H9 (cell line): Measurements from ENCODE around the gene MIEF2. TPM values are rescaled to one million over a fixed set of nuclear protein-coding genes. Genes with fewer than 3 reads are reported as not detected.

Experiments used
- DNase-seq: peaks from one replicate; pipeline ENCODE4 v3.0.0-alpha.2; 2017
- H2AFZ ChIP-seq: one replicate; pipeline ENCODE4 v1.6.1; 2013; ENCODE audit warnings: mild to moderate bottlenecking, low read length, control low read depth, moderate library complexity
- H2AK5ac ChIP-seq: 2 replicates; pipeline ENCODE4 v1.6.1; 2013; ENCODE audit warnings: low read length, control low read depth, mixed read lengths; ENCODE audit not compliant: insufficient read length
- H2BK120ac ChIP-seq: one replicate; pipeline ENCODE4 v1.6.1; 2013; ENCODE audit warnings: low read depth, mild to moderate bottlenecking, low read length, control low read depth, inconsistent platforms; ENCODE audit not compliant: poor library complexity, severe bottlenecking
- H2BK12ac ChIP-seq: 2 replicates; pipeline ENCODE4 v1.6.1; 2013; ENCODE audit warnings: low read length, control low read depth, mixed read lengths, low read depth; ENCODE audit not compliant: insufficient read length
- H2BK15ac ChIP-seq: 2 replicates; pipeline ENCODE4 v1.6.1; 2013; ENCODE audit warnings: low read depth, low read length, control low read depth
- H2BK20ac ChIP-seq: one replicate; pipeline ENCODE4 v1.6.1; 2013; ENCODE audit warnings: low read depth, mild to moderate bottlenecking, low read length, control low read depth, inconsistent platforms; ENCODE audit not compliant: poor library complexity, severe bottlenecking
- H2BK5ac ChIP-seq: 2 replicates; pipeline ENCODE4 v1.6.1; 2013; ENCODE audit warnings: low read length, control low read depth, mixed read lengths; ENCODE audit not compliant: insufficient read length
- H3K14ac ChIP-seq: 2 replicates; pipeline ENCODE4 v1.6.1; 2013; ENCODE audit warnings: low read length, control low read depth; ENCODE audit not compliant: insufficient read depth
- H3K18ac ChIP-seq: 2 replicates; pipeline ENCODE4 v1.6.1; 2013; ENCODE audit warnings: low read depth, mild to moderate bottlenecking, mixed read lengths, low read length, control low read depth; ENCODE audit not compliant: insufficient read length
- H3K23ac ChIP-seq: 2 replicates; pipeline ENCODE4 v1.6.1; 2013; ENCODE audit warnings: low read length, control low read depth, mixed read lengths, low read depth; ENCODE audit not compliant: insufficient read length
- H3K23me2 ChIP-seq: 2 replicates; pipeline ENCODE4 v1.6.1; 2013; ENCODE audit warnings: low read depth, mild to moderate bottlenecking, mixed read lengths, low read length, control low read depth; ENCODE audit not compliant: insufficient read length, poor library complexity, severe bottlenecking
- H3K27ac ChIP-seq: 2 replicates; pipeline ENCODE4 v1.5.1; 2013; ENCODE audit warnings: low read length, control low read depth, mixed read lengths, low read depth; ENCODE audit not compliant: insufficient read length
- H3K27me3 ChIP-seq: 2 replicates; pipeline ENCODE4 v1.6.1; 2013; ENCODE audit warnings: low read length, control low read depth, inconsistent platforms; ENCODE audit not compliant: insufficient read depth
- H3K4ac ChIP-seq: 2 replicates; pipeline ENCODE4 v1.6.1; 2013; ENCODE audit warnings: low read depth, mild to moderate bottlenecking, control low read depth, inconsistent platforms, low read length, moderate library complexity
- H3K4me1 ChIP-seq: 2 replicates; pipeline ENCODE4 v1.6.1; 2013; ENCODE audit warnings: low read length, control low read depth, inconsistent platforms; ENCODE audit not compliant: insufficient read depth
- H3K4me2 ChIP-seq: 2 replicates; pipeline ENCODE4 v1.6.1; 2013; ENCODE audit warnings: low read length, control low read depth, mixed read lengths; ENCODE audit not compliant: insufficient read length, insufficient read depth
- H3K56ac ChIP-seq: 2 replicates; pipeline ENCODE4 v1.6.1; 2013; ENCODE audit warnings: low read depth, mild to moderate bottlenecking, mixed read lengths, low read length, control low read depth; ENCODE audit not compliant: insufficient read length
- H3K79me1 ChIP-seq: 2 replicates; pipeline ENCODE4 v1.6.1; 2013; ENCODE audit warnings: low read depth, mild to moderate bottlenecking, moderate library complexity, low read length, control low read depth, inconsistent platforms; ENCODE audit not compliant: insufficient read depth, poor library complexity, severe bottlenecking
- H3K79me2 ChIP-seq: 2 replicates; pipeline ENCODE4 v1.6.1; 2013; ENCODE audit warnings: low read length, control low read depth, inconsistent platforms; ENCODE audit not compliant: insufficient read depth
- H3K9ac ChIP-seq: 2 replicates; pipeline ENCODE4 v1.6.1; 2013; ENCODE audit warnings: low read length, control low read depth, mixed read lengths; ENCODE audit not compliant: insufficient read length; ENCODE audit errors: extremely low read depth
- H3K9me3 ChIP-seq: one replicate; pipeline ENCODE4 v1.6.1; 2013; ENCODE audit warnings: low read depth, low read length, inconsistent platforms; ENCODE audit not compliant: control insufficient read depth
- H3T11ph ChIP-seq: one replicate; pipeline ENCODE4 v1.6.1; 2013; ENCODE audit warnings: mild to moderate bottlenecking, low read length, control low read depth, inconsistent platforms
- H4K20me1 ChIP-seq: one replicate; pipeline ENCODE4 v1.6.1; 2013; ENCODE audit not compliant: control insufficient read depth, insufficient read length, insufficient read depth
- H4K5ac ChIP-seq: 2 replicates; pipeline ENCODE4 v1.6.1; 2013; ENCODE audit warnings: low read depth, mild to moderate bottlenecking, mixed read lengths, low read length, control low read depth; ENCODE audit not compliant: insufficient read length
- H4K8ac ChIP-seq: replicated peaks from 2 replicates; pipeline ENCODE4 v1.6.1; 2013; ENCODE audit warnings: low read length, control low read depth, mixed read lengths, low read depth; ENCODE audit not compliant: insufficient read length
- H4K91ac ChIP-seq: 2 replicates; pipeline ENCODE4 v1.6.1; 2013; ENCODE audit warnings: low read depth, mild to moderate bottlenecking, moderate library complexity, mixed read lengths, low read length, control low read depth; ENCODE audit not compliant: insufficient read length
- H3K27ac Mint-ChIP-seq, 3 experiments: 2 replicates in 2 of 3; 3 replicates in 1 of 3; pipeline ENCODE4 v1.8.0; 2020 to 2021; ENCODE audit warnings: mixed read lengths in 3 of 3, mild to moderate bottlenecking in 1 of 3, moderate library complexity in 1 of 3
- H3K27me3 Mint-ChIP-seq: 2 replicates; pipeline ENCODE4 v1.8.0; 2021; ENCODE audit warnings: low read depth, mild to moderate bottlenecking, moderate library complexity, mixed read lengths
- H3K36me3 Mint-ChIP-seq, 3 experiments: 2 replicates in 2 of 3; 3 replicates in 1 of 3; pipeline ENCODE4 v1.8.0; 2020 to 2021; ENCODE audit warnings: low read depth in 3 of 3, mixed read lengths in 3 of 3; ENCODE audit not compliant: insufficient read depth in 1 of 3
- H3K4me1 Mint-ChIP-seq, 2 experiments: 2 replicates each; pipeline ENCODE4 v1.8.0; 2020; ENCODE audit warnings: mixed read lengths in 2 of 2
- H3K4me3 Mint-ChIP-seq, 2 experiments: 2 replicates in 1 of 2; 3 replicates in 1 of 2; pipeline ENCODE4 v1.8.0; 2020 to 2021; ENCODE audit warnings: mild to moderate bottlenecking in 2 of 2, mixed read lengths in 2 of 2, moderate library complexity in 1 of 2
- H3K9me3 Mint-ChIP-seq, 2 experiments: 2 replicates in 1 of 2; 3 replicates in 1 of 2; pipeline ENCODE4 v1.8.0; 2020; ENCODE audit warnings: mild to moderate bottlenecking in 2 of 2, mixed read lengths in 2 of 2, moderate library complexity in 1 of 2
- CTCF ChIP-seq: fragments of 200-600 bp; sonication (generic); conservative IDR thresholded peaks from 3 replicates; pipeline ENCODE4 v1.8.0; 2021; ENCODE audit warnings: antibody characterized with exemption, mild to moderate bottlenecking
- WGBS: extraction: QIAGEN DNeasy Blood & Tissue Kit; methylation state at CpG from one replicate; pipeline ENCODE4 v1.1.7; 2013; ENCODE audit warnings: missing lambda C conversion rate, low lambda C conversion rate, mixed read lengths; ENCODE audit not compliant: insufficient read length; ENCODE audit errors: extremely low coverage; 5-methylcytosine and 5-hydroxymethylcytosine counted together
- total RNA-seq: library from RNA; stranded (reverse); gene quantifications from 2 replicates; pipeline ENCODE4 v1.2.1, GENCODE V29; 2021

The MIEF2 gene
- total RNA-seq, 1 experiment from 2014 or later: 10.3 TPM

- H2BK20ac ChIP-seq: no peak overlapping the region
- H3K36me3 Mint-ChIP-seq: peaks cover 2 to 5% (median 4%) of the 10 kb centered on the region in 3 experiments; a peak in 3 of 7 replicates
- H3K27me3 ChIP-seq: no peaks in the 10 kb centered on the region
- no peak overlapping the region for H2BK5ac ChIP-seq
- no peak overlapping the region for H3K18ac ChIP-seq
- no peaks in the 10 kb centered on the region for H3K27me3 Mint-ChIP-seq
- H2BK15ac ChIP-seq: no peak overlapping the region
- H4K91ac ChIP-seq: no peak overlapping the region
- no CpG with 5 or more reads among the region's 57 CpGs for WGBS
- peak overlapping the region; percentile 99 for H3K4me2 ChIP-seq
- no peak for DNase-seq
- H3K79me2 ChIP-seq: peaks cover 25% of the 10 kb centered on the region; the same call in 1 of the 2 replicates
- no peak overlapping the region for H3K56ac ChIP-seq
- H4K5ac ChIP-seq: no peak overlapping the region
- H2BK120ac ChIP-seq: no peak overlapping the region
- no peak for TF ChIP-seq CTCF
- H3K4ac ChIP-seq: no peak overlapping the region
- peak overlapping the region; percentile 44 for H3K14ac ChIP-seq
- no peak overlapping the region for H2AFZ ChIP-seq
- peaks cover 22 to 30% of the 10 kb centered on the region in 2 experiments for H3K4me1 Mint-ChIP-seq
- H3K4me3 Mint-ChIP-seq: peak overlapping the region; percentile 95 to 98
- no peaks in the 10 kb centered on the region; a peak in 1 of 5 replicates for H3K9me3 Mint-ChIP-seq
- H3K27ac Mint-ChIP-seq: peak overlapping the region; percentile 57 to 96 (median 96)
- H2BK12ac ChIP-seq: no peak overlapping the region
- peaks cover 9% of the 10 kb centered on the region for H3K79me1 ChIP-seq
- no peaks in the 10 kb centered on the region for H4K20me1 ChIP-seq
- peak overlapping the region; percentile 84 for H3K9ac ChIP-seq
- H2AK5ac ChIP-seq: no peak overlapping the region
- no peak overlapping the region for H3K23ac ChIP-seq
- H4K8ac ChIP-seq: no peak overlapping the region
- no peaks in the 10 kb centered on the region for H3K9me3 ChIP-seq
- H3T11ph ChIP-seq: no peak overlapping the region
- peaks cover 11% of the 10 kb centered on the region for H3K23me2 ChIP-seq
- no peak overlapping the region for H3K27ac ChIP-seq
- peaks cover 3% of the 10 kb centered on the region; the same call in 1 of the 2 replicates for H3K4me1 ChIP-seq
These were observed 34.7 kb upstream of the MIEF2 start for GRCh38 chr17:18225642-18226283.
